Measurements from ENCODE around the gene TPBGL.

Gene TPBGL

DNA sequence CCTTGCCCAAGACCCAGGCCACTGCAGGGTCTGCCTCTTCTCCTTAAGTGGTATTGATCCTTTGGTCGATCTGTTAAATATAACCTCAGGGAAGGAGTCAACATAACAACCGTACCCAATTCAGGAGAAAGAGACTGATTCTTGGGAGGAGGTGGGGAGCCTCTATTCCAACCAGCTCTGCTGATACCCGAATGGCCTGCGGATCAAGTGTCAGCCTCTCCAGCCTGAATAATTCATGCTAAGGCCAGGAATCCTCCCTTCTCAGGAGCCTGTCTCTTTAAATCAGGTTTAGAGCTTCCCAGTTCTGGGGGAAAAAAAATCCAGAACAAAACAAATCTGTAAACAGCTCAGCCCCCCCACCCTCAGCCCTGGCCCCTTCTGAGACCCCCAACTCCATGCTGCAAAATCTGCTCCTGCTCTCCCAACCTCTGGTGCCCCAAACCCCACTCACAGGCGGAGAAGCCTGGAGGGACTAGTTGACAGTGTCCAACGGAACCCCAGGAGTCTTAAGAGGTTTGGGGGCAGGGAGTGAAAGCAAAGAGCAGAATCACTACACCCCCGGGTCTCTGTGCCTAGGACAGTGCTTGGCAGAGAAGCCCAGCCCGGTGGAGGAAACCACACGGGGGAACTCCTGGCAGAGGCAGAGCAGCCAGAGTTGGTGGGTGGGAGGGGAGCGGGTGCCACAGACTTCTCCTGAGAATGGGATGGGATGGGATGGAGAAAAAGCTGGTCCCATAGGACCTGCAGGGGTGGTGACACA, 863 bp upstream of the TPBGL start:
- H3K4me3 ChIP-seq (ENCODE audit: low read depth, low read length), result no peak overlapping the region
- H3K27ac ChIP-seq, result no peak overlapping the region
- in situ Hi-C loops (cut with HindIII; ENCODE audit: low pct_ligation_motif_present, low sequenced_read_pairs), result no loop called here
- TF ChIP-seq, protein P1, sequence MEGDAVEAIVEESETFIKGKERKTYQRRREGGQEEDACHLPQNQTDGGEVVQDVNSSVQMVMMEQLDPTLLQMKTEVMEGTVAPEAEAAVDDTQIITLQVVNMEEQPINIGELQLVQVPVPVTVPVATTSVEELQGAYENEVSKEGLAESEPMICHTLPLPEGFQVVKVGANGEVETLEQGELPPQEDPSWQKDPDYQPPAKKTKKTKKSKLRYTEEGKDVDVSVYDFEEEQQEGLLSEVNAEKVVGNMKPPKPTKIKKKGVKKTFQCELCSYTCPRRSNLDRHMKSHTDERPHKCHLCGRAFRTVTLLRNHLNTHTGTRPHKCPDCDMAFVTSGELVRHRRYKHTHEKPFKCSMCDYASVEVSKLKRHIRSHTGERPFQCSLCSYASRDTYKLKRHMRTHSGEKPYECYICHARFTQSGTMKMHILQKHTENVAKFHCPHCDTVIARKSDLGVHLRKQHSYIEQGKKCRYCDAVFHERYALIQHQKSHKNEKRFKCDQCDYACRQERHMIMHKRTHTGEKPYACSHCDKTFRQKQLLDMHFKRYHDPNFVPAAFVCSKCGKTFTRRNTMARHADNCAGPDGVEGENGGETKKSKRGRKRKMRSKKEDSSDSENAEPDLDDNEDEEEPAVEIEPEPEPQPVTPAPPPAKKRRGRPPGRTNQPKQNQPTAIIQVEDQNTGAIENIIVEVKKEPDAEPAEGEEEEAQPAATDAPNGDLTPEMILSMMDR (IDR thresholded peaks at IDR 0.05; ENCODE audit: low read depth, low read length, missing control alignments), result no peak
- H3K36me3 ChIP-seq (replicated peaks), result no peaks in the 10 kb centered on the region
- peaks cover 19% of the 10 kb centered on the region for H3K27me3 ChIP-seq (replicated peaks)
- no peak for DNase-seq

DNA sequence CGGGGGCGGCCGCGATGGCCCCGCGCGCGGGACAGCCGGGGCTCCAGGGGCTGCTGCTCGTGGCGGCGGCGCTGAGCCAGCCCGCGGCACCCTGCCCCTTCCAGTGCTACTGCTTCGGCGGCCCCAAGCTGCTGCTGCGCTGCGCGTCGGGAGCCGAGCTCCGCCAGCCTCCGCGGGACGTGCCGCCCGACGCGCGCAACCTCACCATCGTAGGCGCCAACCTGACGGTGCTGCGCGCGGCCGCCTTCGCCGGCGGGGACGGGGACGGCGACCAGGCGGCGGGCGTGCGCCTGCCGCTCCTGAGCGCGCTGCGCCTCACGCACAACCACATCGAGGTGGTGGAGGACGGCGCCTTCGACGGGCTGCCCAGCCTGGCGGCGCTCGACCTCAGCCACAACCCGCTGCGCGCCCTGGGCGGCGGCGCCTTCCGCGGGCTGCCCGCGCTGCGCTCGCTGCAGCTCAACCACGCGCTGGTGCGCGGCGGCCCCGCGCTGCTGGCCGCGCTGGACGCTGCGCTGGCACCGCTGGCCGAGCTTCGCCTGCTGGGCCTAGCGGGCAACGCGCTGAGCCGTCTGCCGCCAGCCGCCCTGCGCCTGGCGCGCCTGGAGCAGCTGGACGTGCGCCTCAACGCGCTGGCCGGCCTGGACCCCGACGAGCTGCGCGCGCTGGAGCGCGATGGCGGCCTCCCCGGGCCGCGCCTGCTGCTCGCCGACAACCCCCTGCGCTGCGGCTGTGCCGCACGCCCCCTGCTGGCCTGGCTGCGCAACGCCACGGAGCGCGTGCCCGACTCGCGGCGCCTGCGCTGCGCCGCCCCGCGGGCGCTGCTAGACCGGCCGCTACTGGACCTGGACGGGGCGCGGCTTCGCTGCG, 697 bp downstream of the TPBGL start:
- peak; percentile 74 for DNase-seq
- in situ Hi-C loops (cut with HindIII; ENCODE audit: low pct_ligation_motif_present, low sequenced_read_pairs), result no loop called here
- Histone ChIP-seq H3K27me3 (replicated peaks) (peaks cover 19% of the 10 kb centered on the region), H3K4me3 (ENCODE audit: low read depth, low read length) (peak overlapping the region; percentile 48), H3K27ac (no peak overlapping the region), H3K36me3 (replicated peaks) (no peaks in the 10 kb centered on the region)
- TF ChIP-seq, protein P1 (IDR thresholded peaks at IDR 0.05; ENCODE audit: low read depth, low read length, missing control alignments), result peak; percentile 57

DNA sequence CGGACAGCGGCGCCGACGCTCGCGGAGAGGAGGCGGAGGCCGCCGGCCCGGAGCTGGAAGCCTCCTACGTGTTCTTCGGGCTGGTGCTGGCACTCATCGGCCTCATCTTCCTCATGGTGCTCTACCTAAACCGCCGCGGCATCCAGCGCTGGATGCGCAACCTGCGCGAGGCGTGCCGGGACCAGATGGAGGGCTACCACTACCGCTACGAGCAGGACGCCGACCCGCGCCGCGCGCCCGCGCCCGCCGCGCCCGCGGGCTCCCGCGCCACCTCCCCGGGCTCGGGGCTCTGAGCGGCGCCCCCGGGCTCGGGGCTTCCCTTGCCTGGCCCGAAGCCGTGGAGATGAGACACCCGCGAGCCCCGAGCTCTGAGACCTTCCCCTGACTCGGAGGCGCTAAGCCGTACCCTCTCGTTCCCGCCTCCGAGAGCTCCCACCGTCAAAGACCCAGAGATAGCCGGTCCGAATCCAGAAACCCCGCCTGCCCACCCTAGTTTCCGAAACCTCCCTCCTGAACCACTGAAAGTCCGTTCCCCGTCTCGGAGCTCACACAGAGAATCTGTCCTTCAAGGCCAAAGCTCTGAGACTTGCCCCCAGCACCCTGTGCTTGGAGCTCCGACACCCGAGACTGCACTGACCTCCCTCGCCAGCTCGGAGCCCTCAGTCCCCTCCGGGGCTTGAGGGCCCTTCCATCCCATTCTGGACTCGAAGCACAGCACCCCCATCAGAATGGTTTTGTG, 1.5 kb downstream of the TPBGL start:
- Histone ChIP-seq H3K27ac (no peak overlapping the region), H3K4me3 (ENCODE audit: low read depth, low read length) (peak overlapping the region; percentile 48), H3K27me3 (replicated peaks) (peaks cover 19% of the 10 kb centered on the region), H3K36me3 (replicated peaks) (no peaks in the 10 kb centered on the region)
- DNase-seq, result no peak
- TF ChIP-seq, protein P1 (IDR thresholded peaks at IDR 0.05; ENCODE audit: low read depth, low read length, missing control alignments), result no peak
- in situ Hi-C loops (cut with HindIII; ENCODE audit: low pct_ligation_motif_present, low sequenced_read_pairs), result no loop called here

DNA sequence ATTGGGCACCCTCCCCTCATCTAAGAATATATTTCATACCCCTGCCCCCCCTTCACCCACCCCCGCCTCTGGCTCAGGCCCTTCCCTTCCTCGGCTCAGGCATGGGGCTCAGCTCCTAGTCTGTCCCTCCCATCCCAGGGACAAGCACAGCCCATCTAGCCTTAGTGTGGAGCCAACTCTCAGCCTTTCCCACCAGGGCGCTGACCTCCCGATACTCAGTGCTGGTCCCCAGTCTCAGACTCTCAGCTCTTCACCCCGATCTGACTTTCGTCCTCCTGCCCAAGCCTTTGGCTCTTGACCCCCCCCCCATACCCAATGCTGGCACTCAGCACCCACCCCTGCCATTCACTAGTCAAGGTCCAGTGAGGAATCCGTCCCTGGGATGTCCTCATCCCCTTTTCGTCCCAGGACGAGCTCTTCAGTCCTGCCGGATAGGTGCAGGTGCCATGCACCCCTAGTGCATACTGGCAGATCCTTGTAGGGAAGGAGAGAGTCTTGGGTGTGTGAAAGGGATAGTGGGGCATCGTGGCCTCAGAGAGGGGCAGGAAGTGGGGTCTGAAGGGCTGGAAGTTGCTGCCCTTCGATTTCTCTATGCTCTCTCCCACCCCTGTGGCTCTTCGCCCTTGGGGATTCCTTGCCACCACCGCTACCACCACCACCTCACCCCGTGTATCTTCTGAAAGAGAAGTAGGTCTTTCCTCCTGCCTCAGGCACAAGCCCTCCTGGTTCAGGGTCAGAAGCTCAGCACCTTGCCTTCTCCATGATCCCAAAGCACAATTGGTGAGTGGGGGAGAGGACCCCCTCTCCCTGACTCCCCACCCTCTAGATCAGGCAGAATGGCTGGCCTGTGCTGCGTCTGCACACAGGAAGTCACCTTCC, 2.4 kb downstream of the TPBGL start:
- in situ Hi-C loops (cut with HindIII; ENCODE audit: low pct_ligation_motif_present, low sequenced_read_pairs), result no loop called here
- Histone ChIP-seq H3K4me3 (ENCODE audit: low read depth, low read length) (no peak overlapping the region), H3K36me3 (replicated peaks) (no peaks in the 10 kb centered on the region), H3K27ac (no peak overlapping the region), H3K27me3 (replicated peaks) (peaks cover 19% of the 10 kb centered on the region)
- TF ChIP-seq, protein P1 (IDR thresholded peaks at IDR 0.05; ENCODE audit: low read depth, low read length, missing control alignments), result no peak
- no peak for DNase-seq
